ENCODE results near the gene BRCC3. TPM values are rescaled to one million over a fixed set of nuclear protein-coding genes. Genes with fewer than 3 reads are reported as not detected.

The BRCC3 gene
- polyA plus RNA-seq, 1 donor (not counting 4 experiments of a cell fraction or from before 2014, with no cell fraction given), result 24.8 TPM

DNA sequence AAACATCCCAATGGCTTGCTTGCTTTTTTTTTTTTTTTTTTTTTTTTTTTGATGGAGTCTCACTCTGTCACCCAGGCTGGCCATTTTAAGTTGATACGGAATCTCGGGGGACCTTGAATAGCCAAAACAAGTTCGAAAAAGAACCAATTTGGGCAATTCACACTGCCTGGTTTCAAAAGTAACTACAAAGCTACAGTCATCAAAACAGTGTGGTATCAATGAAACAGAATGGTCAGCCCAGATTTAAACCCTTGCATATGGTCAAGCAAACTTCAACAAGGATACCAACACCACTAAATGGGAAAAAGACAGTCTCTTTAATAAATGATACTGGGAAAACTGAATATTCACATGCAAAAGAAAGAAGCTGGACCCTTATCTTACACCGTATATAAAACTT lies 41.8 kb downstream of the BRCC3 start:
- no peaks in the 10 kb centered on the region for H3K9me3 ChIP-seq (ENCODE audit: control insufficient read depth, low read depth, low read length)
- H3K9me1 ChIP-seq (ENCODE audit: control insufficient read depth, extremely low read depth, insufficient read depth, low read length), result no peaks in the 10 kb centered on the region
- no peak overlapping the region for H3K9ac ChIP-seq (ENCODE audit: control insufficient read depth, extremely low read depth, insufficient read depth, low read length)
- H4K20me1 ChIP-seq (ENCODE audit: control insufficient read depth, extremely low read depth, insufficient read depth, low read length), result no peaks in the 10 kb centered on the region
- no peak for DNase-seq (ENCODE audit: low read depth, low spot score)
- H3K4me3 ChIP-seq (ENCODE audit: control insufficient read depth in 2 of 3, extremely low read depth in 1 of 3, insufficient read depth in 2 of 3, low read depth in 1 of 3, low read length in 3 of 3), result no peak overlapping the region
- H3K27me3 ChIP-seq (ENCODE audit: control insufficient read depth, extremely low read depth, insufficient read depth, low read length), result no peaks in the 10 kb centered on the region
- H2AFZ ChIP-seq (ENCODE audit: control insufficient read depth, low read length), result no peak overlapping the region
- no peak for TF ChIP-seq CTCF (optimal IDR thresholded peaks at IDR 0.05 in 1 of 3, IDR thresholded peaks at IDR 0.05 in 1 of 3, conservative IDR thresholded peaks at IDR 0.05 in 1 of 3; ENCODE audit: extremely low read depth in 1 of 3, insufficient read depth in 2 of 3, low read length in 3 of 3)
- TF ChIP-seq EZH2 (IDR thresholded peaks at IDR 0.05; ENCODE audit: low read length), result no peak
- dilution Hi-C loops (cut with MboI; ENCODE audit: extremely low pct_ligation_motif_present, low sequenced_read_pairs), result no loop called here
- peaks cover 4% of the 10 kb centered on the region for H3K4me1 ChIP-seq (ENCODE audit: control insufficient read depth, extremely low read depth, insufficient read depth, low read length)
- no peaks in the 10 kb centered on the region for H3K79me2 ChIP-seq (ENCODE audit: control insufficient read depth, insufficient read depth, low read length)
- H3K36me3 ChIP-seq (ENCODE audit: control insufficient read depth in 2 of 2, extremely low read depth in 1 of 2, insufficient read depth in 2 of 2, low read length in 2 of 2), result no peaks in the 10 kb centered on the region
- no peak for FAIRE-seq
- peak overlapping the region; percentile 69 for H3K27ac ChIP-seq (ENCODE audit: control insufficient read depth, insufficient read depth, low read length)
- H3K4me2 ChIP-seq (ENCODE audit: control insufficient read depth, extremely low read depth, insufficient read depth, low read depth, low read length), result no peak overlapping the region

DNA sequence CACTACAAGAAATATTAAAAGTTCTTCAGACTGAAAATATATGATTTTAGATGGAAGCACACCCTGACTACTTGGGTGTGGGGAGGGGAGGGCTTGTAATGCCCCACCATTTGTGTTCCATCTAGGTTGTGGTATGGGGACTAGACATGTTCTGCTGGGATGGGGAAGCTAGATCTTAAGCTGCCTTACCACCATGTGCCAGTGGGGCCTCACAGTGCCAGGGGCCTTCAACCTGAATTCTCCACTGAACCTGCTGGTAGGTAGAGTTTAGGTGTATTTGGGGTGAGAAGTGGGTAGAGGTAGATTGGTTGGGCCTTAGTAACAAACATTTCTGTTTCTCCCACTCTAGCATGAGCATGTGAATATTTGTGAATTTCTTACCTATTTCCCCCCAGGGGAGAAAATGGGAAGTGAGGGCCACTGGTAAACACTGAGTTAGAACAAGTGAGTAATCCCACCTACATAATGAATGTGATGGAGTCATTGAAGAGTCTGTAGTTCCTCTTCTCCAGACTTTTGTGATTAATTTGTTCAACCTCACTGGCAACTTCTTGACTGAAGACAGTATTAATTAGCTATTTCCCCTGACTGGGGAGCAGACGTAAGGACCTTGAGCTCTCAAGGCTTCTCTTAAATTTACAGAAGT lies 44.0 kb downstream of the BRCC3 start:
- Histone ChIP-seq H3K27me3 (ENCODE audit: control insufficient read depth, extremely low read depth, insufficient read depth, low read length) (no peaks in the 10 kb centered on the region), H3K9me1 (ENCODE audit: control insufficient read depth, extremely low read depth, insufficient read depth, low read length) (no peaks in the 10 kb centered on the region), H3K9ac (ENCODE audit: control insufficient read depth, extremely low read depth, insufficient read depth, low read length) (no peak overlapping the region), H3K27ac (ENCODE audit: control insufficient read depth, insufficient read depth, low read length) (no peak overlapping the region), H3K4me2 (ENCODE audit: control insufficient read depth, extremely low read depth, insufficient read depth, low read depth, low read length) (no peak overlapping the region), H3K36me3 (ENCODE audit: control insufficient read depth in 2 of 2, extremely low read depth in 1 of 2, insufficient read depth in 2 of 2, low read length in 2 of 2) (peaks cover 0 to 1% of the 10 kb centered on the region in 2 experiments), H4K20me1 (ENCODE audit: control insufficient read depth, extremely low read depth, insufficient read depth, low read length) (no peaks in the 10 kb centered on the region), H3K4me3 (ENCODE audit: control insufficient read depth in 2 of 3, extremely low read depth in 1 of 3, insufficient read depth in 2 of 3, low read depth in 1 of 3, low read length in 3 of 3) (no peak overlapping the region), H3K79me2 (ENCODE audit: control insufficient read depth, insufficient read depth, low read length) (no peaks in the 10 kb centered on the region), H3K4me1 (ENCODE audit: control insufficient read depth, extremely low read depth, insufficient read depth, low read length) (peaks cover 4% of the 10 kb centered on the region), H2AFZ (ENCODE audit: control insufficient read depth, low read length) (no peak overlapping the region), H3K9me3 (ENCODE audit: control insufficient read depth, low read depth, low read length) (no peaks in the 10 kb centered on the region)
- dilution Hi-C loops (cut with MboI; ENCODE audit: extremely low pct_ligation_motif_present, low sequenced_read_pairs), result no loop called here
- no peak for FAIRE-seq
- DNase-seq (ENCODE audit: low read depth, low spot score), result no peak
- TF ChIP-seq EZH2 (IDR thresholded peaks at IDR 0.05; ENCODE audit: low read length) (no peak), CTCF (optimal IDR thresholded peaks at IDR 0.05 in 1 of 3, IDR thresholded peaks at IDR 0.05 in 1 of 3, conservative IDR thresholded peaks at IDR 0.05 in 1 of 3; ENCODE audit: extremely low read depth in 1 of 3, insufficient read depth in 2 of 3, low read length in 3 of 3) (no peak)
